GM21367 (cell line): ENCODE measurements around the gene GATA3.
"Not testable (repeated sequence)": the region's sequence is repeated elsewhere in the genome, so short reads cannot be mapped to it uniquely, and the experiment has no call there.

Experiments used
- ATAC-seq: cut with Tn5 transposase; IDR thresholded peaks from one replicate; pipeline ENCODE4 v1.9.1; 2021; ENCODE audit not compliant: unreplicated experiment

The GATA3 gene

DNA sequence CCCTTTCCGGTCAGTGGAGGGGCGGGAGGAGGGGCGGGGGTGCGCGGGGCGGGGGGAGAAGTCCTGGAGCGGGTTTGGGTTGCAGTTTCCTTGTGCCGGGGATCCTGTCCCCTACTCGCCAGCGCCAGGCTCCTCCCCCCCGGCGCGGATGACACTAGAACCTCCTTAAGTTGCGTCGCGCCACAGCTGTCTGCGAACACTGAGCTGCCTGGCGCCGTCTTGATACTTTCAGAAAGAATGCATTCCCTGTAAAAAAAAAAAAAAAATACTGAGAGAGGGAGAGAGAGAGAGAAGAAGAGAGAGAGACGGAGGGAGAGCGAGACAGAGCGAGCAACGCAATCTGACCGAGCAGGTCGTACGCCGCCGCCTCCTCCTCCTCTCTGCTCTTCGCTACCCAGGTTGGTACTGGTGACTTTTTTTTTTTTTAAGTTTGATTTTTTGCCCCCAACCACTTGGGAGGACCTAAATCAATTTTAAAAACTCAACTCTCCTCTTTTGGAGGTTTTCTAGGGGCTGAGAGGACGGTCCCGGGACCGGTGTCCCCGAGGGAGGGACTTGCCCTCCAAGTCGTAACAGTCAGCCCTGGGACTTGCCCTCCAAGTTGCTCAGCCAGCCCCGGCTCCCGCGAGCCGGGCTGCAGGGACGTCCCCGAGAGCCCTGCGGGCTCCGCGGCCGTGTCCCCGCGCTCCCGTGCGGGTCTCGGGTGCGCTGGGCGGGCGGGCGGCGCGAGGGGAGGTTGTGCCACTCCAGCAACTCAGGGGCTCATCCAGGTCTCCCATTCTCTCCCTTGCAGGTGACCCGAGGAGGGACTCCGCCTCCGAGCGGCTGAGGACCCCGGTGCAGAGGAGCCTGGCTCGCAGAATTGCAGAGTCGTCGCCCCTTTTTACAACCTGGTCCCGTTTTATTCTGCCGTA is at the start of gene GATA3:
TSS of gene GATA3 (plus strand) at position 195 of the 914 bp plus-strand sequence. CDS start 968 bp downstream, outside the sequence.
- ATAC-seq, result peak; percentile 22

GRCh38 chr10:8006274-8006999 is 48.1 kb upstream of the GATA3 start:
- ATAC-seq, result no peak

- no peak for ATAC-seq
Observed at GRCh38 chr10:8009031-8009430, 45.5 kb upstream of the GATA3 start.

GRCh38 chr10:8013006-8013405 is 41.5 kb upstream of the GATA3 start:
- ATAC-seq, result no peak

- no peak for ATAC-seq
Observed at GRCh38 chr10:8013619-8014018, 40.9 kb upstream of the GATA3 start.

DNA sequence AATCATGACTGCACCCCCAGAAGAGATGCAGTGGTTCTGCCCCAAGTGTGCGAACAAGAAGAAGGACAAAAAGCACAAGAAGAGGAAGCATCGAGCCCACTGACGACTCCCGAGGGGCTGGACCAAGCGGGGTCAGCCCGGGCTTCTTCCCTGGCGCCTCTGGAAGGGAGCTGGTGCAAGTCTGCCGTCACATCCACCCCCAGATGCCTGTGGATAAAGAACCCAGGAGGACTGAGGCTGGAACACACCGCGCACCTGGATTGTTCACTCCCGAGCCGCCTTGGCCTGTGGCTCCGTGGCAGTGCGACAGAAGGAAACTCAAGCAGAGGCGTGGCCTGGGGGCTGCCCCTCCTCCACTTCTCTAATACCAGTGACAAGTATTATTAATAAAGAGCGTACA is 39.8 kb upstream of the GATA3 start:
- no peak for ATAC-seq

- no peak for ATAC-seq
Observed at GRCh38 chr10:8017277-8017676, 37.2 kb upstream of the GATA3 start.

GRCh38 chr10:8023321-8023720 is 31.2 kb upstream of the GATA3 start:
- no peak for ATAC-seq

DNA sequence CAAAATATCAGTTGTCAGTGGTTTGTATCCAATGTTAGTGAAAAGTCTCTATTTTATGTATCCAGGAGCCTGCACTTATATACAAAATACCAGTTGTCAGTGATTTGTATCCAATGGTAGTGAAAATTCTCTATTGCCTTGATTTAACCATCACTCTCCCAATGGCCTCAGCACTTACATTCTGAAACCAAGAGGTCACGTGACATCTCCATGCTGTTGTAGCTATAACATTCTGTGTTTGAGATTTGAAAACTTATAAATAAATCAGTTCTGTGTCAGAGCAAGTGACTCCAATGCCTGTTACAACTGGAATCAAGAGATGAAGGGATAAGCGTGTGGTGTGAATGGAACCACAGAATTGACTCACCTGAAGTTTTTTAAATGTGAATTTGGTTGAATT is 30.6 kb upstream of the GATA3 start:
- ATAC-seq, result no peak

GRCh38 chr10:8026349-8027259 is 27.9 kb upstream of the GATA3 start:
- ATAC-seq, result no peak

GRCh38 chr10:8031211-8031610 is 23.3 kb upstream of the GATA3 start:
- not testable (repeated sequence) for ATAC-seq

GRCh38 chr10:8032558-8032957 is 21.9 kb upstream of the GATA3 start:
- ATAC-seq, result no peak

DNA sequence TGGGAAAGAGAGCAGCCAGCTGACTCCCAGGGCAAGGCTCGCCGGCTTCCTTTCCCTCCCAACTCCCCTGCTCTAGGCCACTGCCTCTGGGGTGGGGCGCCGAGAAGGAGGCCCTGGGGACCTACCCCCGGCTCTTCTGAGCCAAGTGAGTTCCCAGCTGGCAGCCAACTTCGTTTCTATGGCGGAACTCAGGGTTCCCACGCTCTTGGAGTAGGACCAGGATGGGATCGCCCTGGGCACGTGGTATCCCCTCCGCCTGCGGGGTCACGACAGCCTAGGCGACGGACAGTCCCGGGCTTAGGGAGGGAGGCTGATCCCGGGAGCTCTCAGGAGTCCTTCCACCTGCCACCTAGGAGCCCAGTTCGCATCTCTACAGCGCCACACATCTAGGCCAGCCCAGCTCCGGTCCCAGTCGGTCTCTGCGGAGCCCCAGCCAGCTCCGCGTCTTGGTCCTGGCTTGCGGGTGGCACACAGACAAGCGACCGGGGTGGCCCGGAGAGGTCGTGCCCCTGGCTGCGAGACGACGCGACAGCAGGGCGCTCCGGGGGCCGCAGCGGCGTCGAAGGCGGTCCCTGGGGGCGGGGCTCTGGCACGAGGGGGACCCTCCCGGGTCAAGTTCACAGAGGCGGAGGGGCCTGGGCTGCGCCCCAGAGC is 20.5 kb upstream of the GATA3 start:
- ATAC-seq, result no peak

- ATAC-seq, result no peak
Observed at GRCh38 chr10:8034466-8035005, 20.0 kb upstream of the GATA3 start.

GRCh38 chr10:8035006-8035640 is 19.4 kb upstream of the GATA3 start:
- ATAC-seq, result no peak

DNA sequence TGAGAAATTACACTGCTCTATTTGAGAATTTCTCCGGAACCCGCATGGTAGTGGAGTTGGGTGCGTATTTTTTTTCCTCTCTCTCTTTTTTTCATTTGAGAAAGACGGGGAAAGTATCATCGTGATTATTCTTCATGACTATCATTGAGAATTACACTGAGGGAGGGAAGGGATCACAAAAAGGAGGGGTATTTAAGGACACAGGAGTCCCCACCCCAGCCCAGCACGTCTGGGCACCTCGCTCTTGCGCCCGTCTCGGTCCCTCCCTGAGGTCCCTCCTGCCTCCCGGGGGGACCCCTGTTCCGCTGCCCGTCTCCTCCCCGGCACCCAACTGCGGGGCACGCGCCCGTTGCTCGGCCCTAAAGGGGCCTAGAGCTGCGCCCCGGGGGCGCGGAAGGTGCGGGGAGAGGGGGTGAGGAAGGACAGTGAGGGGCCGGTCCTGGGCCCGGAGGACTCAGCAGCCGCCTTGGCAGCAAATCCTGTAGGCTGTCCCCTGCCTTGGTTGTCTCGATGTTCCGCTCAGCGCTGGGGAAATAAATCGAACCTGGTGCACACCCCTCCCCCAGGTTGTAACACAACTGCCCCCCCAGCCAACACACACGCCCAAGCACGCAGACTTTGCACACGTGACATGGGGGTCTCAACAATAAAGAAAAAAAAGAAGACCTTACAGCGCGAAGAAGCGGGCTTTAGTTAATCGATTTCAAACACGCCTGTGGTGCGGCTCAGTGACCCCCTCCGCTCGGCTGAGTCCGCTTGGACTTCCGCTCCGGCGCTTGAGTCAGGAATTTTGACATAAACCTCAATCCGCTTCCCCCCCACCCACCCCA is 18.6 kb upstream of the GATA3 start:
- ATAC-seq, result no peak

DNA sequence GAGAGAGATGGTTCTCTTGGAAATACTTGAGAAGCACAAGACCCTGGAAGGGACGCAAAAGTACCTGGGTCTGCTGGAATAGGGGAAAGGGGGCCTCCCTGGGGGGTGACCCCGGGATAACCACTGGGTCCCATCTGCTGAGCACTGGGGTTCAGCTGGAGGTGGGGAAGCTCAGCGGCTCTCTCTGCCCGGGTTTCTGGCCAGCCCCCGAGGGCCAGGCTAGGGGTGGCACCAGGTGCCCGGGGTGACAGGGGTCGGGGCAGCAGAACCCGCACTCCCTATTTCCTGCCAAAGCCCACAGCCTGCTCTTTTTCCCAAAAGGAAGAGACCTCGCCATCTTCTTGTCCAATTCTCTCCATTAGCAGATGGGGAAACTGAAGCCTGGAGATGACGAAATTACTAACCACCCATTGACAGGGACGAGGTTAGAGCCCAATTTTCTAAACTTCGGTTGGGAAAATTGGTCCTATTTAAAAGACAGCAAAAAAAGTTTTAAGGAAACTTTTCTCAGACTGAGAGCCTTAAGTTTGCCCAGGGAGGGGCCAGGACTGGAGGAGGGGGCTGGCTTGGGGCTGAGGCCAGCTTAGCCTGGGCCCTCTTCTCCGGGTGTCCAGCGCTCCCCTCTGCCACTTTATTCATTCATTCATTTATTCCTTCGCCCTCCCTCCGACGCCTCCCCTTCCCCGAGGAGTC is 17.8 kb upstream of the GATA3 start:
- no peak for ATAC-seq

DNA sequence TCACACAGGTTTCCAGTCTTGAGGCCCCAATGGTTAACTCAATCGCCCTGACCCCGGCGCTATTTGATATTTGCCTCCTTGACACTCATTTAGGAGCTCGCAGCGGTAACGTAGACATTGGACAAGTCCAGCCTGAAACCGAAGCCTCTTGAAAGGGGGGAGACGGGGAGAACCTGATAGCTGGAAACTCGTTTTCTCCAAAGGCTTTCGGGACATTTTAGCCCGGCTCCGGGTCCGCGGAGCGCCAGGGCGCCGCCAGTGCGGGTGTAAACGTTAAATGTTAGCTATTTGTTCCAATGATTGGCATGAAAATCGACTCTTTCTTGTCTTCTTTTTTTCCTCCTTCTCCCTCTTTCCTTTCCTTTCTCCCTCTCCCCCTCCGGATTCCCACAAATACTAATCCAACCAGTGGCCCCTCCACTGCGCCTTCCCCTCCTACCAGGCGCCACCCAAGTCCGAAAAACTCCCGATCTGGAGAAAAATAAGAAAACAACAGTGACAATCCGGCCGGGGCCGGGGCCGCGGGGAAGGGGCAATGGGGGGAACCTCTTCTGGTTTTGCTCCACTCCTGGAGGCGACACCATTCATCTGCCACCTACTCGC is 17.2 kb upstream of the GATA3 start:
- ATAC-seq, result no peak
